Neural progenitor cell (in vitro differentiated cells): ENCODE measurements around the gene LHX6.

Experiments
- CTCF ChIP-seq: fragments of 200-600 bp; sonication (generic); IDR thresholded peaks from 2 replicates; pipeline ENCODE4 v1.5.1; 2017; ENCODE audit warnings: antibody characterized with exemption, mild to moderate bottlenecking
- EZH2 ChIP-seq: fragments of 200-600 bp; sonication (generic); IDR thresholded peaks from 2 replicates; pipeline ENCODE4 v1.6.1; 2017; ENCODE audit warnings: antibody characterized with exemption, mild to moderate bottlenecking, moderate library complexity
- EZH2phosphoT487 ChIP-seq: fragments of 200-600 bp; sonication (generic); IDR thresholded peaks from 2 replicates; pipeline ENCODE4 v1.6.1; 2017; ENCODE audit warnings: antibody characterized with exemption

- no peak for TF ChIP-seq CTCF
- TF ChIP-seq EZH2phosphoT487 = no peak
- no peak for TF ChIP-seq EZH2
These were observed 60.4 kb downstream of the LHX6 start for GRCh38 chr9:122168356-122168755.
